Measurements from ENCODE around the gene PAX9. TPM values are rescaled to one million over a fixed set of nuclear protein-coding genes. Genes with fewer than 3 reads are reported as not detected.

PAX9 gene
- polyA plus RNA-seq, 1 donor, result 0.23 TPM

Other genes starting within 250 kb of the PAX9 start
- gene NKX2-1, start 141.6 kb upstream of the PAX9 start, polyA plus RNA-seq (ENCODE audit: insufficient read length), result not detected
- gene NKX2-8, start 79.2 kb upstream of the PAX9 start, polyA plus RNA-seq (ENCODE audit: insufficient read length), result not detected